Measurements from ENCODE around the gene UPK1A.
A peak's percentile ranks its signal among the peaks of the same experiment; 100 is the strongest.

Gene UPK1A

GRCh38 chr19:35666251-35666913, at the start of gene UPK1A:
UPK1A (plus strand) TSS chr19:35666517; CDS start chr19:35666813, 296 bp downstream.
- FAIRE-seq: no peak
- no peak for DNase-seq (ENCODE audit: extremely low spot score, insufficient read length, low read depth)

- FAIRE-seq: no peak
These were observed 47.5 kb upstream of the UPK1A start for GRCh38 chr19:35618857-35619256.

GRCh38 chr19:35619290-35619923, 46.9 kb upstream of the UPK1A start:
- FAIRE-seq (no peak), DNase-seq (ENCODE audit: extremely low spot score, insufficient read length, low read depth) (no peak)

More at GRCh38 chr19:35618857-35619256, 47.5 kb upstream of the UPK1A start:
- DNase-seq (ENCODE audit: extremely low spot score, insufficient read length, low read depth): no peak

GRCh38 chr19:35620001-35620400, 46.3 kb upstream of the UPK1A start:
- DNase-seq (ENCODE audit: extremely low spot score, insufficient read length, low read depth) (no peak), FAIRE-seq (no peak)

GRCh38 chr19:35621708-35622107, 44.6 kb upstream of the UPK1A start:
- no peak for DNase-seq (ENCODE audit: extremely low spot score, insufficient read length, low read depth)
- no peak for FAIRE-seq

- no peak for DNase-seq (ENCODE audit: extremely low spot score, insufficient read length, low read depth)
These were observed 43.6 kb upstream of the UPK1A start for GRCh38 chr19:35622750-35623149.

GRCh38 chr19:35623327-35624010, 42.8 kb upstream of the UPK1A start:
- no peak for FAIRE-seq
- DNase-seq (ENCODE audit: extremely low spot score, insufficient read length, low read depth): no peak

More at GRCh38 chr19:35622750-35623149, 43.6 kb upstream of the UPK1A start:
- no peak for FAIRE-seq

- DNase-seq (ENCODE audit: extremely low spot score, insufficient read length, low read depth) (no peak), FAIRE-seq (no peak)
These were observed 38.1 kb upstream of the UPK1A start for GRCh38 chr19:35628264-35628564.

- DNase-seq (ENCODE audit: extremely low spot score, insufficient read length, low read depth) (peak; percentile 94), FAIRE-seq (peak; percentile 100)
These were observed 37.6 kb upstream of the UPK1A start, which contains the start of gene RBM42 for GRCh38 chr19:35628565-35629331. RBM42 (plus strand) TSS chr19:35629036; CDS start chr19:35629154, 118 bp downstream.

- no peak for FAIRE-seq
These were observed 37.0 kb upstream of the UPK1A start for GRCh38 chr19:35629332-35629633.

GRCh38 chr19:35633727-35634440, 32.4 kb upstream of the UPK1A start:
- no peak for DNase-seq (ENCODE audit: extremely low spot score, insufficient read length, low read depth)
- FAIRE-seq: no peak

More at GRCh38 chr19:35629332-35629633, 37.0 kb upstream of the UPK1A start:
- DNase-seq (ENCODE audit: extremely low spot score, insufficient read length, low read depth): no peak

GRCh38 chr19:35636651-35637050, 29.7 kb upstream of the UPK1A start:
- DNase-seq (ENCODE audit: extremely low spot score, insufficient read length, low read depth) (no peak), FAIRE-seq (no peak)

GRCh38 chr19:35637165-35637564, 29.2 kb upstream of the UPK1A start:
- FAIRE-seq: no peak
- no peak for DNase-seq (ENCODE audit: extremely low spot score, insufficient read length, low read depth)

GRCh38 chr19:35639321-35639639, 27.0 kb upstream of the UPK1A start:
- FAIRE-seq (no peak), DNase-seq (ENCODE audit: extremely low spot score, insufficient read length, low read depth) (no peak)

- FAIRE-seq: no peak
These were observed 26.5 kb upstream of the UPK1A start for GRCh38 chr19:35639863-35640262.

GRCh38 chr19:35641515-35642151, 24.7 kb upstream of the UPK1A start, which contains the start of gene ETV2:
ETV2 (plus strand) TSS chr19:35641745; CDS start chr19:35642461, 716 bp downstream.
- DNase-seq (ENCODE audit: extremely low spot score, insufficient read length, low read depth) (no peak), FAIRE-seq (no peak)

More at GRCh38 chr19:35639863-35640262, 26.5 kb upstream of the UPK1A start:
- DNase-seq (ENCODE audit: extremely low spot score, insufficient read length, low read depth): no peak

GRCh38 chr19:35642312-35642711, 24.0 kb upstream of the UPK1A start:
- DNase-seq (ENCODE audit: extremely low spot score, insufficient read length, low read depth): no peak
- no peak for FAIRE-seq

- FAIRE-seq: no peak
These were observed 23.5 kb upstream of the UPK1A start for GRCh38 chr19:35642798-35643254.

More at GRCh38 chr19:35642798-35643254, 23.5 kb upstream of the UPK1A start:
- no peak for DNase-seq (ENCODE audit: extremely low spot score, insufficient read length, low read depth)
